ENCODE measurements around the gene WFDC9.
"Not testable (repeated sequence)": the region's sequence is repeated elsewhere in the genome, so short reads cannot be mapped to it uniquely, and the experiment has no call there.

DNA sequence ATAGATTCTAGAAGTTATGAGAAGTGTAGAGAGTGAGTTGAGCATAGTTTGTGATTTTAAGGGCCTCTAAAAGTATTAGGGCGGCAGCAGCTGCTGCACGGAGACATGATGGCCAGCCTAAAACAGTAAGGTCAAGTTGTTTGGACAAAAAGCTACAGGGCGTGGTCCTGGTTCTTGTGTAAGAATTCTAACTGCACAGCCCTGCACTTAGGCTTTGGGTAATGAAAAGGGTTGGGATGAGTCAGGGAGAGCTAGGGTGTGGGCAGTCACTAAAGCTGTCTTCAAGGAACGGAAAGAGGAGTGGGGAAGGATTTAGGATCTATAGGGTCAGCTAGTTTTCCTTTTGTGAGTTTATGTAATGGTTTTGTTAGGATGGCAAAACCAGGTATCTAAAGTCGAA, 45.1 kb downstream of the WFDC9 start:
- not testable (repeated sequence) for TF ChIP-seq SUZ12 (IDR thresholded peaks at IDR 0.05; ENCODE audit: extremely low read depth, insufficient read depth, insufficient read length); YY1 (IDR thresholded peaks at IDR 0.05; ENCODE audit: insufficient read depth, insufficient read length)

All from NT2/D1 (cell line).